ENCODE measurements around the gene FRAT2.

The FRAT2 gene

GRCh38 chr10:97314671-97315070 is 19.9 kb downstream of the FRAT2 start:
- TF ChIP-seq, protein P1, sequence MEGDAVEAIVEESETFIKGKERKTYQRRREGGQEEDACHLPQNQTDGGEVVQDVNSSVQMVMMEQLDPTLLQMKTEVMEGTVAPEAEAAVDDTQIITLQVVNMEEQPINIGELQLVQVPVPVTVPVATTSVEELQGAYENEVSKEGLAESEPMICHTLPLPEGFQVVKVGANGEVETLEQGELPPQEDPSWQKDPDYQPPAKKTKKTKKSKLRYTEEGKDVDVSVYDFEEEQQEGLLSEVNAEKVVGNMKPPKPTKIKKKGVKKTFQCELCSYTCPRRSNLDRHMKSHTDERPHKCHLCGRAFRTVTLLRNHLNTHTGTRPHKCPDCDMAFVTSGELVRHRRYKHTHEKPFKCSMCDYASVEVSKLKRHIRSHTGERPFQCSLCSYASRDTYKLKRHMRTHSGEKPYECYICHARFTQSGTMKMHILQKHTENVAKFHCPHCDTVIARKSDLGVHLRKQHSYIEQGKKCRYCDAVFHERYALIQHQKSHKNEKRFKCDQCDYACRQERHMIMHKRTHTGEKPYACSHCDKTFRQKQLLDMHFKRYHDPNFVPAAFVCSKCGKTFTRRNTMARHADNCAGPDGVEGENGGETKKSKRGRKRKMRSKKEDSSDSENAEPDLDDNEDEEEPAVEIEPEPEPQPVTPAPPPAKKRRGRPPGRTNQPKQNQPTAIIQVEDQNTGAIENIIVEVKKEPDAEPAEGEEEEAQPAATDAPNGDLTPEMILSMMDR (IDR thresholded peaks at IDR 0.05; ENCODE audit: low read depth, low read length): no peak
- DNase-seq (ENCODE audit: extremely low read depth, low read depth): no peak

DNA sequence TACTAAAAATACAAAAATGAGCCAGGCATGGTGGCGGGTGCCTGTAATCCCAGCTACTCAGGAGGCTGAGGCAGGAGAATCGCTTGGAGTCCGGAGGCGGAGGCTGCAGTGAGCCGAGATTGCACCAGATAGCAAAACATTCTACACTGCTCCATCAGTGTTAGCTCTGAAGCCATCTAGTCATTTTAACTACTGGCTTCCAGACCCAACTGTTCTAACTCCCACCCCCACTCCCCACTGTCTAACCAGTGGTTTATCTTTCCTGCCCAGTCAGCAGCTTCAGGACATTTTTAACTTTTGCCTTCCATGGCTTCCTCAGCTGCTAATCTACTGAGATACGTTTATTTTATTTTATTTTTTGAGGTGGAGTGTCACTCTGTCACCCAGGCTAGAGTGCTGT is 21.6 kb downstream of the FRAT2 start:
- TF ChIP-seq, protein P1 (IDR thresholded peaks at IDR 0.05; ENCODE audit: low read depth, low read length): no peak
- DNase-seq (ENCODE audit: extremely low read depth, low read depth): no peak

- TF ChIP-seq, protein P1 (IDR thresholded peaks at IDR 0.05; ENCODE audit: low read depth, low read length): no peak
- no peak for DNase-seq (ENCODE audit: extremely low read depth, low read depth)
These were observed 23.4 kb downstream of the FRAT2 start for GRCh38 chr10:97311111-97311626.

- TF ChIP-seq, protein P1 (IDR thresholded peaks at IDR 0.05; ENCODE audit: low read depth, low read length): no peak
These were observed 26.4 kb downstream of the FRAT2 start for GRCh38 chr10:97307866-97308780.

DNA sequence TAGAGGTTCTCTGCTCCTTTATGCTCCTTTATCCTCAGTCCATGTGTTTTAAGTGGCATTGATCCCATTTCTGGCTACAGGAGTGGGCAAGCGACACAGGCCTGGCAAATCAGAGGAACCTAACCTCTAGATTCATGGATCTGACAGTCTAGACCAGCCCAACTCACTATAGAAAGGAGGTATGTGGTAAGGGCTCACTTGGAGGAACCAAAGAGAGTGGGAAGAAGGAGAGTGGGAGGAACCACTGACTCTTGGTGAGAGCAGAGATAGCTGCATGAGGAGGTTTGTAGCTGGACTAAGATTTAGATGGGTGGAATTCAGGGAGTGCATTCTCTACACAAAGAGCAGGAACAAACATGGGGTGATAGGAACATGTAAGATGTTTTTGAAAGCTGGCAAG is 27.1 kb downstream of the FRAT2 start:
- no peak for DNase-seq (ENCODE audit: extremely low read depth, low read depth)
- TF ChIP-seq, protein P1 (IDR thresholded peaks at IDR 0.05; ENCODE audit: low read depth, low read length): no peak

More at GRCh38 chr10:97307866-97308780, 26.4 kb downstream of the FRAT2 start:
- no peak for DNase-seq (ENCODE audit: extremely low read depth, low read depth)

DNA sequence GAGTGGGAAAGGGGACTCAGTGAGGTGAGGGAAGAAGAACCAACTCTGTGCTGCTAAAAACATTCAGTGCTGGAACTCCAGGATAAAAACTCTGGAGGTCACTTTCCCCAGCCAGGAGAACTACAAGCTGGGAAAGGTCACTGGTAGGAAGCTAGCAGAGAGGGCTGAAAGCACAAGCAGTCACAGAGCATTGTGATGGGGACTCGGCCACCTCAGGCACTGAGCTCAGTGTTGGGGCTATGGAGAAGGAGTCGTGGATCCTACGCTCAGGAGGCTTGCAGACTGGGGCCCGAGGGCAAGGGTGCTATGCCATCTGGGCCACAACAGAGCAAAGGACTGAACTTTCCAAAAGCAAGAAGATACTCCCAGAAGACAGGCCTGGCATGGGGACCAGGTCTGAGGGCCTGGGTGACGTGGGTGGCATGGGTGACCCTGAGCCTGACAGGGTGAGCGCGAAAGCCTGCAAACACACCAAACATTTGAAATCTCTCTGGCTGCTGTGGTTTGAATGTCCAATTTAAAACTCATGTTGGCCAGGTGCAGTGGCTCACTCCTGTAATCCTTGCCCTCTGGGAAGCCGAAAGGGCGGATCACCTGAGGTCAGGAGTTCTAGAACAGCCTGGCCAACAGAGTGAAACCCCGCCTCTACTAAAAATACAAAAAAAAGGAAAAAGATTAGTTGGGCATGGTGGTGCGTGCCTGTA is 32.3 kb downstream of the FRAT2 start:
- TF ChIP-seq, protein P1 (IDR thresholded peaks at IDR 0.05; ENCODE audit: low read depth, low read length): no peak
- DNase-seq (ENCODE audit: extremely low read depth, low read depth): no peak

GRCh38 chr10:97300980-97301379 is 33.5 kb downstream of the FRAT2 start:
- TF ChIP-seq, protein P1 (IDR thresholded peaks at IDR 0.05; ENCODE audit: low read depth, low read length): no peak
- no peak for DNase-seq (ENCODE audit: extremely low read depth, low read depth)

Data from AG09319 (cell line).